K562 (cell line): ENCODE data around the gene SERPINH1. TPM values are rescaled to one million over a fixed set of nuclear protein-coding genes. Genes with fewer than 3 reads are reported as not detected.

Experiments used
- ATAC-seq: fragments of 200-7000 bp; cut with Tn5 transposase; 3 replicates; pipeline ENCODE4 v1.9.1; 2020; ENCODE audit warnings: moderate library complexity
- BruUV-seq: library from RNA; stranded (reverse); fragments of 400-500 nt; replicated peaks from 2 replicates; lab custom pipeline; 2021; lab: Mats Ljungman, UMichigan
- CTCF ChIA-PET: fragments of 300-600 bp; formaldehyde crosslinking; extraction: SDS; loops from one replicate; lab custom pipeline; 2021; ENCODE audit warnings: low intra/inter-chr PET ratio; lab: Yijun Ruan, JAX
- POLR2A ChIA-PET: fragments of 300-600, 350-650 bp; sonication (Branson Sonifier 250); formaldehyde crosslinking; extraction: SDS; loops from one replicate; lab custom pipeline; 2021; ENCODE audit warnings: antibody characterized with exemption, inconsistent platforms; lab: Yijun Ruan, JAX
- DNase-seq, 4 experiments: peaks; one replicate each; pipeline versions ENCODE4 v3.0.0 to v3.0.0-alpha.2; 2011 to 2018; ENCODE audit warnings: low spot score in 3 of 4, mixed read lengths in 3 of 4; ENCODE audit errors: extremely low read depth in 1 of 4
- FAIRE-seq: peaks from 2 replicates; lab custom pipeline; 2011; peaks lifted over from hg19 to GRCh38; lab: Jason Lieb, UNC
- H2AFZ ChIP-seq: 2 replicates; pipeline ENCODE4 v1.6.0; 2011; ENCODE audit warnings: low read depth, low read length, control low read depth, inconsistent platforms
- H3K27ac ChIP-seq: fragments of 200-600 bp; 3 replicates; pipeline ENCODE4 v1.8.0; 2011; ENCODE audit warnings: low read depth, mild to moderate bottlenecking, control low read depth, inconsistent platforms, low read length, moderate library complexity, mixed read lengths; ENCODE audit errors: extremely low read depth
- H3K27me3 ChIP-seq, 2 experiments: fragments of 300-600 bp in 1 of 2; 2 replicates in 1 of 2; 3 replicates in 1 of 2; pipeline versions ENCODE4 v1.6.0 to v1.8.0; 2011; ENCODE audit warnings: inconsistent platforms in 2 of 2, low read length in 2 of 2, mild to moderate bottlenecking in 1 of 2, mixed read lengths in 1 of 2, moderate library complexity in 1 of 2; ENCODE audit not compliant: control insufficient read depth in 2 of 2, insufficient read depth in 2 of 2
- H3K36me3 ChIP-seq: fragments of 300-600 bp; 3 replicates; pipeline ENCODE4 v1.8.0; 2011; ENCODE audit warnings: mild to moderate bottlenecking, low read length, inconsistent platforms; ENCODE audit not compliant: control insufficient read depth, insufficient read depth
- H3K4me1 ChIP-seq, 2 experiments: fragments of 200-600 bp in 1 of 2; replicated peaks in 1 of 2; 2 replicates in 1 of 2; 3 replicates in 1 of 2; pipeline versions ENCODE4 v1.5.1 to v1.8.0; 2011; ENCODE audit warnings: inconsistent platforms in 2 of 2, low read length in 2 of 2, mild to moderate bottlenecking in 1 of 2, mixed read lengths in 1 of 2, moderate library complexity in 1 of 2; ENCODE audit not compliant: control insufficient read depth in 2 of 2, insufficient read depth in 2 of 2
- H3K4me2 ChIP-seq: 2 replicates; pipeline ENCODE4 v1.6.1; 2011; ENCODE audit warnings: low read length, control low read depth, inconsistent platforms, mixed read lengths; ENCODE audit not compliant: insufficient read depth
- H3K4me3 ChIP-seq: fragments of 200-600 bp; sonication (generic), shearing (Covaris generic); 2 replicates; pipeline ENCODE4 v1.5.1; 2016; ENCODE audit warnings: control low read depth, inconsistent platforms
- H3K79me2 ChIP-seq: fragments of 200-600 bp; 3 replicates; pipeline ENCODE4 v1.8.0; 2011; ENCODE audit warnings: low read length, inconsistent platforms; ENCODE audit not compliant: control insufficient read depth, insufficient read depth
- H3K9ac ChIP-seq, 2 experiments: 2 replicates each; pipeline versions ENCODE4 v1.6.0 to v1.6.1; 2011; ENCODE audit warnings: low read depth in 2 of 2, low read length in 2 of 2, control low read depth in 1 of 2, inconsistent platforms in 1 of 2, mild to moderate bottlenecking in 1 of 2, mixed read lengths in 1 of 2; ENCODE audit not compliant: insufficient read depth in 1 of 2
- H3K9me1 ChIP-seq: one replicate; pipeline ENCODE4 v1.6.0; 2011; ENCODE audit warnings: inconsistent platforms, mild to moderate bottlenecking, low read length, moderate library complexity; ENCODE audit not compliant: control insufficient read depth, insufficient read depth
- H3K9me3 ChIP-seq: replicated peaks from 2 replicates; pipeline ENCODE4 v1.5.1; 2011; ENCODE audit warnings: low read depth, low read length, inconsistent platforms; ENCODE audit not compliant: control insufficient read depth, insufficient read depth
- H4K20me1 ChIP-seq: replicated peaks from 2 replicates; pipeline ENCODE4 v1.6.1; 2011; ENCODE audit warnings: low read length, inconsistent platforms, mixed read lengths; ENCODE audit not compliant: control insufficient read depth, insufficient read depth
- EP400 ChIP-seq: fragments of 450-650 bp; IDR thresholded peaks from 2 replicates; pipeline ENCODE4 v1.6.1; 2017; ENCODE audit warnings: antibody characterized with exemption, mild to moderate bottlenecking, moderate library complexity
- TBL1XR1 ChIP-seq, 2 experiments: IDR thresholded peaks; 2 replicates each; pipeline ENCODE4 v1.6.1; 2012; ENCODE audit warnings: improper control_type of control experiment in 2 of 2, low read length in 2 of 2, mild to moderate bottlenecking in 1 of 2
- WGBS: fragments of 100-300 bp; shearing (Covaris generic); methylation state at CpG from one replicate; pipeline ENCODE4 v1.1.6; 2016; ENCODE audit warnings: low coverage, mixed read lengths; ENCODE audit not compliant: insufficient coverage; ENCODE audit errors: missing lambda C conversion rate; 5-methylcytosine and 5-hydroxymethylcytosine counted together
- in situ Hi-C: fragments of 300-500 bp; cut with MboI; formaldehyde crosslinking; loops from 4 replicates; pipeline ENCODE4 v1.15.0; 2018; ENCODE audit warnings: inconsistent platforms, mixed read lengths
- intact Hi-C: fragments of 100-400 bp; cut with micrococcal nuclease; formaldehyde crosslinking; loops from 2 replicates; pipeline ENCODE4 v1.14.2; 2022
- polyA plus RNA-seq, 8 experiments: library from polyadenylated mRNA; depleted of rRNA in 4 of 8; stranded (reverse) in 5 of 8; unstranded in 3 of 8; fragments of >200 nt; fragmentation: Nextera tagmentation in 2 of 8; fragmentation: Illumina TruSeq in 1 of 8; extraction: Ambion mirVana in 2 of 8; extraction: Trizol in 1 of 8; gene quantifications; 2 replicates each; pipeline versions ENCODE4 v1.2.1 to v1.2.3, GENCODE V29; 2011 to 2014; ENCODE audit warnings: inconsistent platforms in 1 of 8, missing spikeins in 1 of 8
- total RNA-seq, 7 experiments: library from RNA; depleted of rRNA in 6 of 7; stranded (reverse); fragments of >200 nt in 6 of 7; fragmentation: Illumina TruSeq in 2 of 7; extraction: Trizol in 2 of 7; gene quantifications; 2 replicates each; pipeline versions ENCODE4 v1.2.1 to v1.2.3, GENCODE V29; 2011 to 2021; ENCODE audit warnings: low replicate concordance in 1 of 7
- TF ChIP-seq, protein P1 (sequence below): fragments of 450-650 bp; formaldehyde crosslinking; IDR thresholded peaks from 2 replicates; pipeline ENCODE4 v1.4.0; 2020; ENCODE audit warnings: mild to moderate bottlenecking, mixed read lengths
- TF ChIP-seq, protein P2 (sequence below): sonication (generic); formaldehyde crosslinking; IDR thresholded peaks from 2 replicates; pipeline ENCODE4 v1.5.0; 2020; ENCODE audit warnings: missing genetic modification reagents

The SERPINH1 gene
- total and polyA plus RNA-seq, 9 of the 15 experiments (the other 6 are each of a cell fraction or from before 2014, with no cell fraction given): 2.8 to 106 (median 67.9) TPM

DNA sequence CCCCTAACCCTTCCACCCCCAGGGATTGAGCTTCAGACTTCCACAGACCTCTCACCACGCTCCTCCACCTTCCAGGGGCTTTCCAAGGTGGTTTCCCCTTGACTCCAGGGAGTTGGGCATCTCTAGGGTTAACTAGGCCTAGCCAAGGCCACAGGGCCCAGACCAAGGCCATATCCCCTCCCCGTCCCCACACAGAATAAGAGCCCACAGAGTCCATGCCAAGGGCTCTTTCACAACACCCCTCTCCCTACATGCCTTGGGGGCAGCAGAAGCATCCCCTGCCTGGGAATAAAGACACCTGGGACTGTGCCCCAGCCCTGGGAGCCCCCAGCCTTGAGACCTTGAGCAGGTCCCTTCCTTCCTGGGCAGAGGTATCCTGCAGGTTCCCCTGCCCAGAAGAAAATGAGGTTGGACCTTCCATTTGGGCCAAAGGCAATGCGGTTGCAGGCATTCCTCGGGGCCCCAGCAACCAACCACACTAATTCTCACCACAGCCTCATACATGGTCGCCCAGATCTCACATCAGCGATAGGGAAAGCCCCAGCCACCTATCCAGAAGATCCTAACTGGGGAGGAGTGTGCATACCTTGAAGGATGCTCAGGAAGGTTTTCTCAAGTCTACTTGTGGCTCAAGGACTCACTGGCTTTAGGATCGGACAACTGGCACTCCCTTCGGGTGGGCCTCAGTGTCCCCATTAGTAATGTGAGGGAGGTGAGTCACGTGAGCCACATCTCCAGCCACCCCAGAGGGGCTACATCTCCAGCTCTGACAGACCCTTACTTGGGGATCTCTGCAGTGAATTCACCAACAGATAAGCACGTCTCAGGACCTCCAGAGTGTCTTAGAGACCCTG is 38.0 kb upstream of the SERPINH1 start:
- TF ChIP-seq, protein P1, sequence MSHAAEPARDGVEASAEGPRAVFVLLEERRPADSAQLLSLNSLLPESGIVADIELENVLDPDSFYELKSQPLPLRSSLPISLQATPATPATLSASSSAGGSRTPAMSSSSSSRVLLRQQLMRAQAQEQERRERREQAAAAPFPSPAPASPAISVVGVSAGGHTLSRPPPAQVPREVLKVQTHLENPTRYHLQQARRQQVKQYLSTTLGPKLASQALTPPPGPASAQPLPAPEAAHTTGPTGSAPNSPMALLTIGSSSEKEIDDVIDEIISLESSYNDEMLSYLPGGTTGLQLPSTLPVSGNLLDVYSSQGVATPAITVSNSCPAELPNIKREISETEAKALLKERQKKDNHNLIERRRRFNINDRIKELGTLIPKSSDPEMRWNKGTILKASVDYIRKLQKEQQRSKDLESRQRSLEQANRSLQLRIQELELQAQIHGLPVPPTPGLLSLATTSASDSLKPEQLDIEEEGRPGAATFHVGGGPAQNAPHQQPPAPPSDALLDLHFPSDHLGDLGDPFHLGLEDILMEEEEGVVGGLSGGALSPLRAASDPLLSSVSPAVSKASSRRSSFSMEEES (CRISPR knock-in tag): peak; percentile 25; the same call in 1 of the 2 replicates
- TF ChIP-seq TBL1XR1 (IDR thresholded peaks at IDR 0.05; ENCODE audit: low read length in 2 of 2) (no peak), EP400 (no peak)
- TF ChIP-seq, protein P2, sequence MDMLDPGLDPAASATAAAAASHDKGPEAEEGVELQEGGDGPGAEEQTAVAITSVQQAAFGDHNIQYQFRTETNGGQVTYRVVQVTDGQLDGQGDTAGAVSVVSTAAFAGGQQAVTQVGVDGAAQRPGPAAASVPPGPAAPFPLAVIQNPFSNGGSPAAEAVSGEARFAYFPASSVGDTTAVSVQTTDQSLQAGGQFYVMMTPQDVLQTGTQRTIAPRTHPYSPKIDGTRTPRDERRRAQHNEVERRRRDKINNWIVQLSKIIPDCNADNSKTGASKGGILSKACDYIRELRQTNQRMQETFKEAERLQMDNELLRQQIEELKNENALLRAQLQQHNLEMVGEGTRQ (CRISPR knock-in tag): peak; percentile 21; the same call in 1 of the 2 replicates
- BruUV-seq: no TSS peak
- ATAC-seq: no peak
- no peak overlapping the region for H2AFZ ChIP-seq
- no peaks in the 10 kb centered on the region for H3K9me1 ChIP-seq
- peaks cover 10% of the 10 kb centered on the region; the same call in 1 of the 3 replicates for H3K79me2 ChIP-seq
- H3K4me2 ChIP-seq: peak overlapping the region; percentile 95
- H3K9ac ChIP-seq: peak overlapping the region in 1 of 2 experiments; percentile 39; a peak in 1 of 4 replicates
- H3K4me3 ChIP-seq: no peak overlapping the region
- in situ Hi-C loops (no loop called here), intact Hi-C loops (no loop called here)
- FAIRE-seq: no peak
- H3K4me1 ChIP-seq: peaks cover 10 to 37% of the 10 kb centered on the region in 2 experiments; a peak in 4 of 5 replicates
- H3K36me3 ChIP-seq: no peaks in the 10 kb centered on the region
- H3K9me3 ChIP-seq: no peaks in the 10 kb centered on the region
- DNase-seq: no peak
- POLR2A ChIA-PET: interaction anchor here (0.6 to 0.7 kb wide), 2 partner anchors 38 to 96 kb away, joined by 3 to 6 read pairs; partner anchors contain the start of gene SERPINH1
- WGBS: 63% methylated on average over 10 of the region's 10 CpGs
- no peaks in the 10 kb centered on the region for H3K27me3 ChIP-seq
- CTCF ChIA-PET: no interaction called here
- no peak overlapping the region for H3K27ac ChIP-seq
- H4K20me1 ChIP-seq: peaks cover 7% of the 10 kb centered on the region; the same call in 1 of the 2 replicates
